ENCODE data around the gene VIT. TPM values are rescaled to one million over a fixed set of nuclear protein-coding genes. Genes with fewer than 3 reads are reported as not detected.

The VIT gene
- total RNA-seq, 2 experiments from 2014 or later, result not detected

DNA sequence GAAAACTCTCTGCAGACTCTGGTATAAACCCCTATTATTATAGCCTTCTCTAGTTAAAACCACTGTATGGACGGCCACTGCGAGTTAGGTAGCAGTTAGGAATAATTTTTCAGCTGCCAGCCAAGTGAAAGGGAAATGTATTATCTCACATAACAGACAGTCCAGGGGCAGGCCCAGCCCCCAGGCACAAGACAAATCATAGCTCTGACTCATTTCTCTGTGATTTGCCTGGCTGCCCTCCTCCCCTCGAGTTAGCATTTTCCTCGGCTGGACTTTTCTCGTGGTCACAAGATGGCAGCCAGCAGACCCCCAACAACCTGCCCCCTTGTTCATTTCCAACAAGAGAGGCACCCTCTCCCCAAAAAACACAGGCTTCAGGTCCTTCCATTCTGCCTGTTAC lies 10.5 kb downstream of the VIT start:
- Mint-ChIP-seq H3K9me3 (peaks cover 3% of the 10 kb centered on the region), H3K27me3 (peaks cover 9% of the 10 kb centered on the region), H3K36me3 (ENCODE audit: low read depth) (no peaks in the 10 kb centered on the region), H3K4me3 (no peak overlapping the region), H3K4me1 (no peaks in the 10 kb centered on the region), H3K27ac (no peak overlapping the region)
- DNase-seq, result no peak
- ChIA-PET CTCF (no interaction called here), POLR2A (no interaction called here)

DNA sequence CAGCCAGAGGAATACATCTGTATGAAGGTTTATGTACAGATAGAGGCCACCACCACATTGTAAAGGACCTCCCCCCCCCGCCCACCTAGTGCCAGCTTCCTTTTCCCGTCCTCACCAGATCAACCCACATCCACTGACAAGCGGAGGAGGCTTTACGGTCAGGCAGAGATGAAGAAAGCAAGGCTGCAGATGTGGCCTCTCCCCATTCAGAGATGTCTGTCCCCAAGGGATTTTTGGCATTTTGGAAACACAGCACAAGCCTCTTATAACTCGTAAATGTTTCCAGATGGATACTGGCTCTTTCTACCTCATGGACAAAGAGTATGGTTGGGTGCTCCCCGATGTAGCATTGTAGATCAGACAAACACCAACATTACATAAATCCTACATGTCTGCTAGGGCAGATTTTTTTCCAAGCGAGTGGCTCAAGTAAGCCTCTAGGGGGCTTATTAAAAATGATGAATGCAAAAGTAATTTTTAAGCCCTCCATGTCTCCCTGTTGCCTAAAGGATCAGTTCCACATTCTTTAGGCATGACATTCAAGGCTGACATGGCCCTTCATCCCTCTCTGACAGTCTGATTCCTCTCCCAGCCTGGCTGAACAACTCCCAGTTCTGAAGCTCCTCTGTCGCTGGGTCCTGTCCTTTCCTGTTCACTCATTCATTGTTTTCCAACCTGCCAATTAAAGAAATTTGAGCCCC lies 11.7 kb downstream of the VIT start:
- no peak overlapping the region for H3K27ac Mint-ChIP-seq
- ChIA-PET POLR2A (no interaction called here), CTCF (no interaction called here)
- H3K4me3 Mint-ChIP-seq, result no peak overlapping the region
- no peaks in the 10 kb centered on the region for H3K4me1 Mint-ChIP-seq
- H3K27me3 Mint-ChIP-seq, result peaks cover 9% of the 10 kb centered on the region
- H3K36me3 Mint-ChIP-seq (ENCODE audit: low read depth), result no peaks in the 10 kb centered on the region
- DNase-seq, result no peak
- H3K9me3 Mint-ChIP-seq, result peaks cover 3% of the 10 kb centered on the region

DNA sequence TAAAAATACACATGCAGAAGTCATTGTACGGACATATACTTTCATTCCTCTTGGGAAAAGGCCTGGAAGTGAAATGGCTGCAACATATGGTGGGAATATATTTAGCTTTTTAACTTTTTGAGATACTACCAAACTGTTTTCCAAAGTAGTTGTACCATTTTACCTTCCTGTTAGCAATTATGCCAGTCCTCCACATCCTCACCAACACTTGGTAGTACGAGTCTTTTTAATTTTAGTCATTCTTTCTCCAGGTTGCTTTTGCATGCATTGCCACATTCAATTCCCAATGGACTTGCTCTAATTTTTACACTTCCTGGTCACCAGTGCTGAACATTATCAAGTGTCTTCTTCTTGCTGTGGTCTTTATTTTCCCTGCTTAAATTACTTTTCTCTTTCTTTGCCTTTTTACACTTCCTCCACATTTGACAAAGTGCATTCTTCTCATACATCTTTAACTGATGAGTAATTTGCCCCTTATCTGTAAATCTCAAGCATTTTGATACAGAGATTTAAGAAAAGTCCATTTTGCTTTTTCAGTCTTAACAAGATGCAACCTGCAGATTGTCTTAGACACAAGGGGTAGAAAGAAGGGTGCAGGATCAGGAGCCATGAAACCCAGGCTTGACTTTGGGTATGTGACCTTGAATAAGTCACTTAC lies 14.5 kb downstream of the VIT start:
- H3K4me1 Mint-ChIP-seq, result no peaks in the 10 kb centered on the region
- no peak overlapping the region for H3K4me3 Mint-ChIP-seq
- ChIA-PET POLR2A (no interaction called here), CTCF (no interaction called here)
- H3K27me3 Mint-ChIP-seq, result peaks cover 9% of the 10 kb centered on the region
- no peaks in the 10 kb centered on the region for H3K36me3 Mint-ChIP-seq (ENCODE audit: low read depth)
- H3K9me3 Mint-ChIP-seq, result peaks cover 3% of the 10 kb centered on the region
- no peak for DNase-seq
- no peak overlapping the region for H3K27ac Mint-ChIP-seq

GRCh38 chr2:36711741-36712314 lies 15.3 kb downstream of the VIT start:
- peaks cover 3% of the 10 kb centered on the region for H3K9me3 Mint-ChIP-seq
- no peak overlapping the region for H3K27ac Mint-ChIP-seq
- no peaks in the 10 kb centered on the region for H3K4me1 Mint-ChIP-seq
- H3K36me3 Mint-ChIP-seq (ENCODE audit: low read depth), result no peaks in the 10 kb centered on the region
- CTCF ChIA-PET, result no interaction called here
- POLR2A ChIA-PET, result no interaction called here
- H3K27me3 Mint-ChIP-seq, result peaks cover 9% of the 10 kb centered on the region
- no peak for DNase-seq
- no peak overlapping the region for H3K4me3 Mint-ChIP-seq

- Mint-ChIP-seq H3K4me1 (no peaks in the 10 kb centered on the region), H3K27me3 (peaks cover 9% of the 10 kb centered on the region), H3K9me3 (peaks cover 3% of the 10 kb centered on the region), H3K36me3 (ENCODE audit: low read depth) (no peaks in the 10 kb centered on the region), H3K4me3 (no peak overlapping the region), H3K27ac (no peak overlapping the region)
- no peak for DNase-seq
- ChIA-PET POLR2A (no interaction called here), CTCF (no interaction called here)
Observed at GRCh38 chr2:36713310-36713709, 16.8 kb downstream of the VIT start.

DNA sequence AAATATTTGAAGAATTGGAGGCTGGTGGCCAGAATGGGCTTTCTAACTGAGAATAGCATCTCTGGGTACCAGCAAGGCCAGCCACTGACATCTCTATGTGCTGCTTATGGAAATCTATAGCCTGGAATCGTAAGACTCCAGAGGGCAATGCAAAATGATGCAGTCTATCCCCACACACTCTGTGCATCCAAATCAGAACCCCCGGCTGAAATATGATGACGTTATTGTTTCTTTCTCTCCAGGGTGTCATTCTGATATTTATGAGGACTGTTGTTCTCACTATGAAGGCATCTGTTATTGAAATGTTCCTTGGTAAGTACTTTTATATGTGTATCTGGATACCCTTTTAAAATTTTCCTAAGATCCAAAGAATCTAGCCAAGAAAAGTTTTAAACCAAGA lies 19.6 kb downstream of the VIT start:
- CTCF ChIA-PET, result no interaction called here
- H3K36me3 Mint-ChIP-seq (ENCODE audit: low read depth), result no peaks in the 10 kb centered on the region

DNA sequence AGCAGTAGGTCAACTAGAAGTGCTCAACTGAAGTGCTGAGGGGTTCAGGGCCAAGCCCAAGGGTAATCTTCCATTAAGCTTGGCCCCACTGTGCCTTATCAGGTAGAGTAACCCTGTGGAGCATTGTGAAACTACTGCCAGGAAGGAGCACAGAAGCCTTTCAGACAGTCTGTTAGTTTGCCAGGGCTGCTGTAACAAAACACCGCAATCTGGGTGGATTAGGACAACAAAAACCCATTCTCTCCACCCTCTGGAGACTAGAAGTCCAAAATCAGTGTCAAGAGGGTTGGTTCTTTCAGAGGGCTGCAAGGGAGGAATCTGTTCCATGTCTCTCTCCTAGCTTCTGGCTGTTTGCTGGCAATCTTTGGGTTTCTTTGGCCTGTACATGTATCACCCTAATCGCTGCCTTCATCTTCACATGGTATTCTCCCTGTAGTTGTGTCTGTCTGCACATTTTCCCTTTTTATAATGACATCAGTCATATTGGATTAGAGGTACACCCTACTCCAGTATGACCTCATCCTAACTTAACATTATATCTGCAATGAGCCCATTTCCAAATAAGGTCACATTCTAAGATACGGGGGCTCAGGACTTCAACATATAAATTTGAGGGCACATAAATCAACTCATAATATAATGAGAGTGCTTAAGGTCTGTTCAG lies 21.2 kb downstream of the VIT start:
- Mint-ChIP-seq H3K4me1 (no peaks in the 10 kb centered on the region), H3K9me3 (no peaks in the 10 kb centered on the region), H3K27me3 (no peaks in the 10 kb centered on the region), H3K36me3 (ENCODE audit: low read depth) (no peaks in the 10 kb centered on the region), H3K4me3 (no peak overlapping the region), H3K27ac (no peak overlapping the region)
- CTCF ChIA-PET, result no interaction called here
- no peak for DNase-seq
- POLR2A ChIA-PET, result no interaction called here

More for the DNA sequence above, 19.6 kb downstream of the VIT start:
- Mint-ChIP-seq H3K4me1 (no peaks in the 10 kb centered on the region), H3K9me3 (peaks cover under 1% of the 10 kb centered on the region), H3K4me3 (no peak overlapping the region), H3K27ac (no peak overlapping the region), H3K27me3 (peaks cover under 1% of the 10 kb centered on the region)
- no peak for DNase-seq
- POLR2A ChIA-PET, result no interaction called here

GRCh38 chr2:36727550-36727949 lies 31.0 kb downstream of the VIT start:
- H3K36me3 Mint-ChIP-seq (ENCODE audit: low read depth), result no peaks in the 10 kb centered on the region
- H3K4me1 Mint-ChIP-seq, result no peaks in the 10 kb centered on the region
- POLR2A ChIA-PET, result no interaction called here
- H3K4me3 Mint-ChIP-seq, result no peak overlapping the region
- CTCF ChIA-PET, result no interaction called here
- no peaks in the 10 kb centered on the region for H3K9me3 Mint-ChIP-seq
- H3K27me3 Mint-ChIP-seq, result no peaks in the 10 kb centered on the region
- H3K27ac Mint-ChIP-seq, result no peak overlapping the region
- no peak for DNase-seq

DNA sequence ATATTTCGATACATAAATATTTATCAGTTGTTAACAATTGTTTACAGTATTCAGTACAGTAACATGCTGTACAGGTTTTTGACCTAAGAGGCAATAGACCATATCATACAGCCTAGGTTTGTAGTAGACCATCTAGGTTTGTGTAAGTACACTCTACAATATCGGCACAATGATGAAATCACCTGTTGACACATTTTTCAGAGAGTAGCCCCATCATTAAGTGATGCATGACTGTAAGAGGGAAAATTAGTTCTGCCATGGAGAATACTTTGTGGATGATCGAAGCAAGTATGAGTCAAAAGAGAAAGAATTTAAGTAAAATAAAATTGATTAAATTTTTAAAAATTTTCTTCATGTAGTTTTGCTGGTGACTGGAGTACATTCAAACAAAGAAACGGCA lies 32.6 kb downstream of the VIT start:
- no peaks in the 10 kb centered on the region for H3K4me1 Mint-ChIP-seq
- H3K27ac Mint-ChIP-seq, result no peak overlapping the region
- ChIA-PET POLR2A (no interaction called here), CTCF (no interaction called here)
- H3K4me3 Mint-ChIP-seq, result no peak overlapping the region
- H3K9me3 Mint-ChIP-seq, result no peaks in the 10 kb centered on the region
- H3K27me3 Mint-ChIP-seq, result no peaks in the 10 kb centered on the region
- no peak for DNase-seq
- H3K36me3 Mint-ChIP-seq (ENCODE audit: low read depth), result no peaks in the 10 kb centered on the region

- DNase-seq, result no peak
Observed at GRCh38 chr2:36731941-36732672, 35.6 kb downstream of the VIT start.

GRCh38 chr2:36732673-36733036 lies 36.1 kb downstream of the VIT start:
- no peak for DNase-seq
- Mint-ChIP-seq H3K4me3 (no peak overlapping the region), H3K27me3 (peaks cover 6% of the 10 kb centered on the region), H3K27ac (no peak overlapping the region), H3K4me1 (no peaks in the 10 kb centered on the region), H3K36me3 (ENCODE audit: low read depth) (no peaks in the 10 kb centered on the region), H3K9me3 (no peaks in the 10 kb centered on the region)
- CTCF ChIA-PET, result no interaction called here
- POLR2A ChIA-PET, result no interaction called here

More at GRCh38 chr2:36731941-36732672, 35.6 kb downstream of the VIT start:
- Mint-ChIP-seq H3K36me3 (ENCODE audit: low read depth) (no peaks in the 10 kb centered on the region), H3K4me1 (no peaks in the 10 kb centered on the region), H3K4me3 (no peak overlapping the region), H3K27me3 (peaks cover 4% of the 10 kb centered on the region), H3K9me3 (no peaks in the 10 kb centered on the region), H3K27ac (no peak overlapping the region)
- ChIA-PET CTCF (no interaction called here), POLR2A (no interaction called here)

DNA sequence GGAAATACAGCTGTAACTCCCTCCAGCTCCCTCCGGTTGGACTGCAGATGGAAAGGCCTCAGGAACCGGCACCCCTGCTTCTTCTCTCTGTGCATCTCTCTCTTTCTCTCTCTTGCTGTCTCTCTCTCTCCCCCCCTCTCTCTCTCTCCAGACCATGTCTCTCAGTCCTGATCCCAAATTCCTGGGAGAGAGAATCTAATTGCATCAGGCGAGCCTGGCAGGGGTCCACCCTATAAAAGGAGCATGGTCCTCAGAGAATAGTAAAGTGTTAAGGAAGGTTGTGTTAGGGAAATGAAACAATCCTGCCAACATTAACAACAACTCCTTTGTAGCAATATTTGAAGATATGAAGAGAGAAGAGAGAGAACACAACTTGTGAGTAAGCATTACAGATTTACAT lies 36.7 kb downstream of the VIT start:
- CTCF ChIA-PET, result no interaction called here
- POLR2A ChIA-PET, result no interaction called here

GRCh38 chr2:36734304-36734703 lies 37.8 kb downstream of the VIT start:
- Mint-ChIP-seq H3K36me3 (ENCODE audit: low read depth) (no peaks in the 10 kb centered on the region), H3K4me3 (no peak overlapping the region), H3K9me3 (no peaks in the 10 kb centered on the region), H3K27ac (no peak overlapping the region), H3K27me3 (peaks cover 11% of the 10 kb centered on the region), H3K4me1 (no peaks in the 10 kb centered on the region)
- ChIA-PET CTCF (no interaction called here), POLR2A (no interaction called here)
- no peak for DNase-seq

More for the DNA sequence above, 36.7 kb downstream of the VIT start:
- DNase-seq, result no peak
- H3K9me3 Mint-ChIP-seq, result no peaks in the 10 kb centered on the region
- H3K27ac Mint-ChIP-seq, result no peak overlapping the region
- H3K27me3 Mint-ChIP-seq, result peaks cover 6% of the 10 kb centered on the region
- no peaks in the 10 kb centered on the region for H3K4me1 Mint-ChIP-seq
- no peak overlapping the region for H3K4me3 Mint-ChIP-seq
- no peaks in the 10 kb centered on the region for H3K36me3 Mint-ChIP-seq (ENCODE audit: low read depth)
